Skeletal muscle satellite cell (primary cell): Measurements from ENCODE around the gene ARHGEF12.
A peak's percentile ranks its signal among the peaks of the same experiment; 100 is the strongest.

Source experiments
- H3K27me3 ChIP-seq: 2 replicates; pipeline ENCODE4 v1.7.0; 2013; ENCODE audit warnings: low read length; ENCODE audit not compliant: control insufficient read depth, insufficient read depth
- H3K36me3 ChIP-seq: 2 replicates; pipeline ENCODE4 v1.7.0; 2013; ENCODE audit warnings: mild to moderate bottlenecking, control low read depth, low read length; ENCODE audit not compliant: insufficient read depth
- H3K4me1 ChIP-seq: 2 replicates; pipeline ENCODE4 v1.7.0; 2013; ENCODE audit warnings: low read length; ENCODE audit not compliant: control insufficient read depth, insufficient read depth
- H3K4me2 ChIP-seq: 2 replicates; pipeline ENCODE4 v1.7.0; 2013; ENCODE audit warnings: mild to moderate bottlenecking, low read length
- H3K4me3 ChIP-seq: 2 replicates; pipeline ENCODE4 v1.7.0; 2013; ENCODE audit warnings: low read length
- H3K9ac ChIP-seq: 2 replicates; pipeline ENCODE4 v1.7.0; 2013; ENCODE audit warnings: mild to moderate bottlenecking, low read depth, low read length, moderate library complexity
- H3K9me3 ChIP-seq: replicated peaks from 2 replicates; pipeline ENCODE4 v1.7.0; 2013; ENCODE audit warnings: mild to moderate bottlenecking, control low read depth, low read length

The ARHGEF12 gene

DNA sequence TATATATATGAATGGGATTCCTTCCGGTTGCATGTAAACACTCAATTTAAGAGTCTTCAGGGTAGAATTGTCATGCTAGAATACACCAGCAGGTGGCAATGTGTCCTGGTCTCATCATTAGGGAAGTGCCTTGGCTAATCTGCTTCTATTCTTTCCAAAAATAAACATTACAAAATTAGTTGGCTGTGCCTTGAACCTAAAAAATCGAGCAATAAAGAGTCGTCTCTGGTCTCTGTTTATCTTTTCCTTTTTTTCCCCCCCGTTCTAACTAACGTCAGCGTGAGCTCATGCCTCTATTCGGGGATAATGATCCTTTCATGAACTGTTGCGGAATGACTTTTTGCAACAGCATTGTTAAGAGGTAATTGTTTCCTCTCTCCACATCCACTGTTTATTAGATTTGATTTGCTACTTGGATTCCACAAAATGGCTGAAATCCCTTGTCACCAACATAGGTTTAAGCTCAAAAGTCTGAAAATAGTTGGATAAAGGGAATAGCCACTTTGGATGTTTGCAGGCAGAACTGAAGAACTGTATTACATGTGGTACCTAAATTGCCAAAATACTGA lies 1.2 kb upstream of the ARHGEF12 start:
- no peaks in the 10 kb centered on the region for H3K27me3 ChIP-seq
- H3K9me3 ChIP-seq = no peaks in the 10 kb centered on the region
- peak overlapping the region; percentile 96 for H3K4me3 ChIP-seq
- H3K9ac ChIP-seq = peak overlapping the region; percentile 94
- peaks cover 50% of the 10 kb centered on the region for H3K4me1 ChIP-seq
- H3K4me2 ChIP-seq = peak overlapping the region; percentile 82
- peaks cover 7% of the 10 kb centered on the region for H3K36me3 ChIP-seq

DNA sequence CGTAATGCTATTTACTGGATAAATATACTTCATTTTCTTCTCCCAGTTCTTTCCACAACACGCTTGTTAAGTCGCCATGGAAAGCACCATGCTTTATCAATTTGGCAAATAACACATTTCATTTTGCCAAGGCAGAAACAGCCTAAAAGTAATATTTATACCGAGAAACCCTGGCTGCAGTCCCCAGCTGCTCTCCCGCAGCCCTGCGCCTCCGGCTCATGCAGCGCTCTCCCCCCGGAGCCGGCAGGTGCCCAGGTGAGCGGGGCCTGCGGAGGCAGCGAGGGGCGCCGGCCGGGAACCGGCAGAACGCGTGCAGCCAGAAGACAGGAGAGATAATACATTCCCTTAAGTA lies 681 bp upstream of the ARHGEF12 start:
- peaks cover 2% of the 10 kb centered on the region for H3K36me3 ChIP-seq
- H3K4me3 ChIP-seq = peak overlapping the region; percentile 96
- H3K4me2 ChIP-seq = peak overlapping the region; percentile 82
- no peaks in the 10 kb centered on the region for H3K27me3 ChIP-seq
- no peaks in the 10 kb centered on the region for H3K9me3 ChIP-seq
- peaks cover 50% of the 10 kb centered on the region for H3K4me1 ChIP-seq
- H3K9ac ChIP-seq = peak overlapping the region; percentile 94

DNA sequence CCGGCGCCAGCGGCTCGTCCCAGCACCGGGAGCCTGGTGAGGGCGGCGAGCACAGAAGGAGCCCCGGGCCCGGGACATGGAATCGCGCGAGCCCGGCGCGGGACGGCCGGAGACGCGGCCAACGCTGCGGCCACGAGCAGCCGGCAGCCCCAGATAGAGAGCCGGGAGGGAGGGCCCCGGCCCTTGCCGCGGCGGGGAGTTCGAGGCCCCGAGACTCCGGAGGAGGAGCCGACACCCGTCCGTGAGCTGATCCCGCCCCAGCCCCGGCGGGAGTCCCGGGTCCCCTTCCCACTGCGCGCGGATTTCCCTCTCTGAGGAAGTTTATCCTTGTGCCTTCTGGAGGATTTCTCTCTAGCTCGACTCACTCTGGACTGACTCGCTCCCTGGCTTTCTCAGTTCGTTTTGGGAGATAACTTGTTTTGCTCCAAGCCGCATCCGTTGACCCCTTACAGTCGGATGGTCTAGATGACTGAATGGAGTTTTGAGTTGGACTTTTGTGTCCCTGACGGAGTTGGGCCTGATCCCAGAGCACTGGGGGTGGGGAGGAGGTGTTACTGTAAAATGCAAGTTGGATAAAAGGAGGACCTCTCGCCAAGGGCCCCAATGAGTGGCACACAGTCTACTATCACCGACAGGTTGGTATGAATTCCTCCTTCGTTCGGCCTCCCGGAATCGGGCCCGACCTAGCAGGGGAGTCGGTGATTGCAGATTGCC lies 585 bp downstream of the ARHGEF12 start:
- Histone ChIP-seq H3K9me3 (no peaks in the 10 kb centered on the region), H3K27me3 (no peaks in the 10 kb centered on the region), H3K4me2 (peak overlapping the region; percentile 82), H3K36me3 (no peaks in the 10 kb centered on the region), H3K4me3 (peak overlapping the region; percentile 96), H3K9ac (peak overlapping the region; percentile 94), H3K4me1 (peaks cover 44% of the 10 kb centered on the region)

DNA sequence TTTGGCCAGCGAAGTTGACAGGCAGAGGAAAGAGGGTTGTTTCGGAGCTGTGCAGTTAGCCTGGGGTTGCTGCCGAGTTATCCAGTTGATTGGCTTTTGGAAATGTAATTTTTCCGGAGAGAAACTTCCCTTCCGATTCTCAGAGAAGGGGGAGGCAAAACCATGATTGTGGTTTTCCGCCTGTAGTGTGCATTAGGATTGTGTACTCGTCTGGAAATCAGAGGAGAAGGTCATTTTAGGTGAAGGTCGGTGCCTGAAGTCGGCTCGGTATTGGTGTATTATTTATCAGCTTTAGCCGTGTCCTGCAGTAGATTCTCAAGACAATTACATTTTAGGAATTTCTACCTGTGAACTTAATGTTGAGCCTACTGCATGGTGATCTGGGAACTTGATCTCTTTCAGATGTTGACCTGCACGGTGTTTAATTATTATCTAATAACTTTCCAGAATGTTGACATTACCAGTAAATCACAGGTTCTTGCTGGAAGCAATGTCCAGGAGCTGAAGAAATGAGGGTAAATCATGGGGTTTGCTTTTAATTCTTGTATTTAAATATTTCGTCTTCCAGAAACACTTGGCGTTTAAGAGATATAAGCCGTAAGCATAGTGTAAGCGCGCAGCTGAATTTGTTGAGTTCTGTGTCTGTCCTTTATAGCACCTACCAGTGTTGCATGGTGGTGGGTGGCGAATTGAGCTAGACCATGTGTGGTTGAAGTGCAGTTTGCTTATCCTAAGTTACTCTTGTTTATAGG lies 1.3 kb downstream of the ARHGEF12 start:
- peak overlapping the region; percentile 94 for H3K9ac ChIP-seq
- H3K36me3 ChIP-seq = no peaks in the 10 kb centered on the region
- H3K4me3 ChIP-seq = peak overlapping the region; percentile 96
- no peaks in the 10 kb centered on the region for H3K27me3 ChIP-seq
- H3K9me3 ChIP-seq = no peaks in the 10 kb centered on the region
- H3K4me1 ChIP-seq = peaks cover 40% of the 10 kb centered on the region
- peak overlapping the region; percentile 82 for H3K4me2 ChIP-seq

DNA sequence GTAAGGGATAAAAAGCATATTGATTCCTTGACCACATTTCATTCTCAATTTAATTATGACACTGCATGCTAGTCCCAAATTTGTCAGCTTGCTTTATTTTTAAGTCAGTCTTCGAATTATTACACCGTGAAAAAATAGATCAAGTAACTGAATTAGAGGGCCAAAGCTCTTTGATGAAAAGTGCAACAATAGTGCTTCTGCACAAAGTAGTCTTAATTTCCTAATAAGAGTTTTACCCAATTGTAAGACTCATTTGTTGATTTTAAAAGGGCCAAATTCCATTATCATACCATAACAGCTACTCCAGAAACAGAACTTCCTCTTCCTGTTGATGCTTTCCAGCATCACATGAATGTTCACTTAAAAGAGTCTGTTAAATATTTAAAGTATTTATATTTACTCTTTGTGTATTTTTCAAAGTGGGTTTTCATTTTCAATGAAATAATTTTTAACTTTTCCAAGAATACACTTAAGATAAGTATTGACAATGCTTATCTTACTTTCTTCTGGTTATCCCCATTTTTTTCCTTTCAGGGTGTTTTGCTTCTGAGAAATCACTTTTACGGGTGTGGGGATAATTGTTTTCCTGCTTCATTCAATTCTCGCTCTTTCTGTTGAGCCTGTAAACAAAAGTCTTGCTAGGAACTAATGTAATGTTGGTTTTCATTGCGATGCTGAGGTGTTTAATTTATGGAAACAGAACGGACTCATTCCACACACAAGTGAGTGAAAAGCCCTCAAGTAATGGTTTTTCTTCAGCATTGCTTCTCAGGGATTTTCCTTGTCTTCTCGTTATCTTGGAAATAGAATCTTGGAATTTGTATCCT lies 2.1 kb downstream of the ARHGEF12 start:
- Histone ChIP-seq H3K4me1 (peaks cover 33% of the 10 kb centered on the region), H3K9me3 (no peaks in the 10 kb centered on the region), H3K27me3 (no peaks in the 10 kb centered on the region), H3K4me2 (peak overlapping the region; percentile 82), H3K9ac (peak overlapping the region; percentile 94), H3K36me3 (no peaks in the 10 kb centered on the region), H3K4me3 (peak overlapping the region; percentile 96)

DNA sequence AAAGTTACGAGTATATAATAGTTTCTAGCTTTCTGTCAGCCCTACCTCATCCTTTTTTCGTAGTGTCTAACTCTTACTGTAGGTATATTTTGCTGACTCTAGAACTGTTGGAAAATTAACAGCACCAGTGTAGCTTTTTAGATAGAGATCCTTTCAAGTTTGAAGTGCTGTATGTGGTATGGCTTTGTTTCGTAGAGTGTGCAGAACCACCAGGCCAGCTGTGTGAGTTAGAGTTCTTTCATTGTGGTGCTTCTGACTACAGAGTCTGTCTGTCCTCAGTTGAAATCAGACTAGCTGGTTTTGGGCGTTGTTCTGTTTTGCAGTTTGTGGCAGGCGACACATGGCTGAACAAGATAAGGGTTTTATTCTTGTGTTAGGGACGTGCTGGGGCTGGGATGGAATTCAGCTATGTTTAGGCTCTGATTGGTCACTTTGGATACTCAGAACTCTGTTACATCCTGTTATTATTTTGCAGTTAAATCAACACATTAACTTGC lies 3.2 kb downstream of the ARHGEF12 start:
- peak overlapping the region; percentile 94 for H3K9ac ChIP-seq
- H3K4me1 ChIP-seq = peaks cover 38% of the 10 kb centered on the region
- no peaks in the 10 kb centered on the region for H3K36me3 ChIP-seq
- H3K27me3 ChIP-seq = no peaks in the 10 kb centered on the region
- peak overlapping the region; percentile 82 for H3K4me2 ChIP-seq
- H3K4me3 ChIP-seq = peak overlapping the region; percentile 96
- H3K9me3 ChIP-seq = no peaks in the 10 kb centered on the region

DNA sequence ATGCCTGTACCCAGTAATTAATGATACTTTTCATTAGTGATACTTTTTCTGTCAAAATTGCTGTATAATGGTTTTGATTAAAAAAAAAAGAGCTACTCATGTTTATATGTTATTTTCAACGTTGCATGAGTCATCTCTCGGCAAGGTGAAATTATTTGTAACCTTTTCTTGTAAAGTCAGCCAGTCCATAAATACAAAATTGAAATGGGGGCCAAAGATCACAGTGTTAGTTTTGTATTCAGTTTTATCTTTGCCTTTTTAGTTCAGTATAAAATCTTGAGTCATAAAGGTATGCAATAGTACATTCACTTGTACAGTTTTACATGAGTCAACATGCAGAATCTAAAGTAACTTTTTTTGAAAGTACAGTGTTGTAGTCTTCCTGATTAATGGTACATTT lies 4.3 kb downstream of the ARHGEF12 start:
- Histone ChIP-seq H3K9me3 (no peaks in the 10 kb centered on the region), H3K9ac (no peak overlapping the region), H3K4me1 (peaks cover 42% of the 10 kb centered on the region), H3K36me3 (no peaks in the 10 kb centered on the region), H3K4me2 (peak overlapping the region; percentile 82), H3K4me3 (peak overlapping the region; percentile 96), H3K27me3 (no peaks in the 10 kb centered on the region)

DNA sequence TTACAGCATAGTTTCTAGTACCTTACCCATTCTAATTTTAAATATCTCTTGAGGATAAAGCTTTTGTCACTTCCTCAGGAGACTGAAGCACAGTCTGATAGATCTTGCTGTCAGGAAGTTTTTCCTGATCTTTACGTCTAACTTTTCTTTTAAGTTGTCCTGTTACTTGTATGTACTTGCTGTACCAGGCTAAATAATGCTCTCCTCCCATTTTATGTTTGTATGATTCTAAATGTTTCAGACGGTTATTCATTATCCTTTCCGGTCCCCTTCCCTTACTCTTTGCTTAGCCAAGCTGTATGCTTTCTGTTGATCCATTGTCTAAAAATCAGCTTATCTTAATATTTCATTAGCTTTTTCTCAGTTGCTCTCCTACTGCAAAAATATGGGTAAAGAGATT lies 6.0 kb downstream of the ARHGEF12 start:
- H3K4me3 ChIP-seq = no peak overlapping the region
- H3K4me1 ChIP-seq = peaks cover 52% of the 10 kb centered on the region
- H3K9ac ChIP-seq = no peak overlapping the region
- H3K9me3 ChIP-seq = no peaks in the 10 kb centered on the region
- no peak overlapping the region for H3K4me2 ChIP-seq
- H3K36me3 ChIP-seq = no peaks in the 10 kb centered on the region
- H3K27me3 ChIP-seq = no peaks in the 10 kb centered on the region

DNA sequence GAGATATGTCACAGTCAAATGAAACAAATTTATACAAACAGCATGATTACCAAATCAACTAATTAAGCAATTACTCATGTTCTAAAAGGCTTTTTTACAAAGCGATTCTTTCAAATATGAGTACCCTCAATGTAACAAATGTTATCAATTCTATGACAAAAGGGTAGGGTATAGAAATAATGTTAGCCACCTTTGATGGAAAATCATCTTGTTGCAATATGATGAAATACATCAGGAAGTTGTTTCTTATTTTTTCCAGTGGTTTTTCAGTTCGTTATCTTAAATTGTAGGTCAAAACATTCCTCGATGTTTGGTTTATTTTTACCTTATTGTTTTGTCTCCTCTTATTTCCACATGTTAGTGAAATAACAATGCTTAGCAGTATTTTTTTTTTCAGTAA lies 6.5 kb downstream of the ARHGEF12 start:
- no peak overlapping the region for H3K4me3 ChIP-seq
- H3K4me1 ChIP-seq = peaks cover 57% of the 10 kb centered on the region
- H3K4me2 ChIP-seq = no peak overlapping the region
- H3K36me3 ChIP-seq = no peaks in the 10 kb centered on the region
- H3K27me3 ChIP-seq = no peaks in the 10 kb centered on the region
- H3K9ac ChIP-seq = no peak overlapping the region
- no peaks in the 10 kb centered on the region for H3K9me3 ChIP-seq

DNA sequence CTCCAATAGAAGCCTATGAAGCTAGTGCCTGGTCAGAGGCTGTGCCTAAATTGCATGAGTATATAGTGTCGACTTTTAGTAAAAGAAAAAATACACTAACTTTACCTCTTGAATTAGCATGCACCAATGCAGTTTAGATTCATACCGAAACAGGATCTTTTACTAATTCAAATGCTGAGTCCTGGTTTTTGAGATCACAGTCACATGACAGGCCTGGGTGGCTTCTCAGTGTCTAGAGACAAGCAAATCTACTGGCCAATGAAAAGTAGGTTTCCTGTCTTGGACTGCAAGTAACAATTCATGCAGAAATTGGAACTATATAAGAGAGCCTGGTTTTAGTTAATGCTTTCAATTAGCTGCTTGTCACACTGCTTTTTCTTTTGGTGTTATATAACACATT lies 7.2 kb downstream of the ARHGEF12 start:
- H3K9me3 ChIP-seq = no peaks in the 10 kb centered on the region
- no peaks in the 10 kb centered on the region for H3K27me3 ChIP-seq
- H3K4me3 ChIP-seq = no peak overlapping the region
- H3K4me1 ChIP-seq = peaks cover 60% of the 10 kb centered on the region
- H3K9ac ChIP-seq = no peak overlapping the region
- no peaks in the 10 kb centered on the region for H3K36me3 ChIP-seq
- H3K4me2 ChIP-seq = no peak overlapping the region
